ENCODE results near the gene TMLHE. TPM values are rescaled to one million over a fixed set of nuclear protein-coding genes. Genes with fewer than 3 reads are reported as not detected.
A peak's percentile ranks its signal among the peaks of the same experiment; 100 is the strongest.
"Not testable (repeated sequence)": the region's sequence is repeated elsewhere in the genome, so short reads cannot be mapped to it uniquely, and the experiment has no call there.

Gene TMLHE
- total and polyA plus RNA-seq, 5 experiments from 2014 or later, result 13.0 to 16.6 (median 15.4) TPM

- Mint-ChIP-seq H3K27ac (no peak overlapping the region), H3K9me3 (peaks cover 2 to 79% (median 11%) of the 10 kb centered on the region in 9 donors), H3K27me3 (no peaks in the 10 kb centered on the region), H3K4me1 (peaks cover 0 to 3% (median 1%) of the 10 kb centered on the region in 4 donors), H3K36me3 (peaks cover 19 to 35% (median 34%) of the 10 kb centered on the region in 3 donors), H3K4me3 (no peak overlapping the region)
- DNase-seq (no peak), ATAC-seq (no peak)
- POLR2A ChIA-PET, result no interaction called here
Observed at GRCh38 chrX:155592981-155593380, 19.8 kb downstream of the TMLHE start.

GRCh38 chrX:155592331-155592730, 20.4 kb downstream of the TMLHE start:
- Mint-ChIP-seq H3K9me3 (peaks cover 2 to 79% (median 11%) of the 10 kb centered on the region in 9 donors), H3K27me3 (no peaks in the 10 kb centered on the region), H3K27ac (peak overlapping the region in 1 of 10 donors; percentile 36), H3K36me3 (peaks cover 19 to 39% (median 36%) of the 10 kb centered on the region in 3 donors), H3K4me1 (peaks cover 0 to 3% (median 1%) of the 10 kb centered on the region in 4 donors), H3K4me3 (no peak overlapping the region)
- ATAC-seq (no peak), DNase-seq (no peak)
- POLR2A ChIA-PET, result no interaction called here

DNA sequence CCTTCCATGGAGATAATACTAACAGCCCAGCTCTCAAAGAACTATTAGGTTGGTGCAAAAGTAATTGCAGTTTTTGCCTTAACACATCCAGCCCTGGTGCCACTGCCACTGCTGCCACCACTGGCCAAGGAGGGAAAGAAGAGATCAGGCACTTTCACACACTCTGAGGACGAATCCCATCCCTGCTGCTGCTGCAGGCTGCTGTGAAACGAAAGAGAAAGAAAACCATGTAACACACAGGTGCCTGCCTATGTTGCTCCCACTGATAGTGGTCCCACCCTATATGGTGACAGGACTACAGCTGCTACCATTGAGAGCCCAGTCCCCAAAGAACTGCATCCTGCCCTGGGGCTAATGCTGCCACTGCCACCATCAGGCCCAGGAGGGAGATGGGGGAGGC, 35.1 kb downstream of the TMLHE start:
- Mint-ChIP-seq H3K9me3 (peaks cover 0 to 37% (median 1%) of the 10 kb centered on the region in 9 donors), H3K27me3 (no peaks in the 10 kb centered on the region), H3K27ac (peak overlapping the region in 2 of 10 donors; percentile 13 to 28), H3K36me3 (peaks cover 19 to 22% (median 21%) of the 10 kb centered on the region in 3 donors), H3K4me3 (peak overlapping the region in 3 of 10 donors; percentile 15 to 41 (median 18)), H3K4me1 (peaks cover 9 to 26% (median 21%) of the 10 kb centered on the region in 4 donors)
- POLR2A ChIA-PET, result no interaction called here
- DNase-seq (peak in 1 of 10 donors; percentile 7), ATAC-seq (peak in 1 of 2 donors; percentile 25)

DNA sequence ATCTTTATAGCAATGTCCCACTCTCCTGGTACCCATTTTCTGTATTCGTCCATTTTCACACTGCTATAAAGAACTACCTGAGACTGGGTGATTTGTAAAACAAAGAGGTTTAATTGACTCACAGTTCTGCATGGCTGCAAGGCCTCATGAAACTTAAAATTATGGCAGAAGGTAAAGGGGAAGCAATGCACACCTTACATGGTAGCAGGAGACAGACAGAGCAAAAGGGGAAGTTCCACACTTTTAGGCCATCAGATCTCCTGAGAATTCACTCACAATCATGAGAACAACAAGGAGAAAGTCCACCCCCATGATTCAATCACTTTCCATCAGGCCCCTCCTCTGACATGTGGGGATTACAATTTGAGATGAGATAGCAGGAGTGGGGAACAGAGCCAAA, 49.7 kb downstream of the TMLHE start:
- Mint-ChIP-seq H3K4me3 (no peak overlapping the region), H3K27ac (no peak overlapping the region), H3K27me3 (no peaks in the 10 kb centered on the region), H3K9me3 (peaks cover 0 to 19% (median 0%) of the 10 kb centered on the region in 9 donors), H3K36me3 (peaks cover under 1 to 42% (median 13%) of the 10 kb centered on the region in 3 donors), H3K4me1 (peaks cover 0 to 5% (median 0%) of the 10 kb centered on the region in 4 donors)
- ATAC-seq, result no peak
- POLR2A ChIA-PET, result no interaction called here
- no peak for DNase-seq

DNA sequence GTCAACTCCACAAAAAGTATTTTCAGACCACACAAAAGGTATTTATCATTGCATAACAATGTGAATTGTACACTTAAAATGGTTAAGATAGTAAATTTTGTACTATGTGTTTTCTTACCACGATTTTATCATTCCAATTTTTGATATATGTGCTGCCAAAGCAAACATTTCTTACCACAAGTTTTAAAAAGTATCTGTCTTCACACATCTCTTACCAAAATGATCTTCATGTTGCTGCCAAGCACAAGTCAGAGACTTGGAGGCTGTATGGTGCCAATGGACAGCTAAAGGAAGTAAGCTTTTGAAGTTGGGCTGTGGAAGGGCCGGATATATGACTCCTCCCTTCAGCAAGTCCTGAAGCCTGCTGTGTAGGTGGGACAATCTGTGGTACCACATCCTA, 67.9 kb downstream of the TMLHE start:
- peaks cover 0 to 37% (median 10%) of the 10 kb centered on the region in 9 donors for H3K9me3 Mint-ChIP-seq
- POLR2A ChIA-PET, result no interaction called here
- H3K27ac Mint-ChIP-seq, result no peak overlapping the region
- no peak overlapping the region for H3K4me3 Mint-ChIP-seq
- peaks cover 0 to 3% (median 0%) of the 10 kb centered on the region in 4 donors for H3K4me1 Mint-ChIP-seq
- peaks cover 20 to 55% (median 52%) of the 10 kb centered on the region in 3 donors for H3K36me3 Mint-ChIP-seq
- no peak for ATAC-seq
- no peak for DNase-seq
- H3K27me3 Mint-ChIP-seq, result no peaks in the 10 kb centered on the region

- ATAC-seq, result no peak
- POLR2A ChIA-PET, result no interaction called here
- Mint-ChIP-seq H3K4me1 (peaks cover 0 to 8% (median 2%) of the 10 kb centered on the region in 4 donors), H3K27me3 (no peaks in the 10 kb centered on the region), H3K9me3 (peaks cover 0 to 11% (median 0%) of the 10 kb centered on the region in 9 donors), H3K4me3 (no peak overlapping the region), H3K36me3 (peaks cover 10 to 60% (median 34%) of the 10 kb centered on the region in 3 donors), H3K27ac (peak overlapping the region in 3 of 10 donors; percentile 25 to 77 (median 29))
- DNase-seq, result no peak
Observed at GRCh38 chrX:155535866-155536265, 76.9 kb downstream of the TMLHE start.

DNA sequence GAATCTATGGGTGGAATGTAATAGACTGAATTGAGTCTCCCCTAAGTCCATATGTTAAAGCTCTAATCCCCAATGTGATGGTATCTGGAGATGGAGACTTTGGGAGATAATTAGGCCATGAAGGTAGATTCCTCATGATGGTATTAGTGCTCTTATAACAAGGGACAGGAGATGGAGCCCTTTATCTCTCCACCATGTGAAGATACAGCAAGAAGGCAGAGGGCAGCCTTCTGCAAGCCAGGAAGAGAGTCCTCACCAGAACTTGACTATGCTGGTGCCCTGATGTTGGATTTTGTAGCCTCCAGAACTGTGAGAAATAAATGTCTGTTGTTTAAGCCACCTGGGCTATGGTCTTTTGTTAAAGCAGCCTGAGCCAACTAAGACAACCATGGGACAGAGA, 78.0 kb downstream of the TMLHE start:
- no peak for ATAC-seq
- no peak for DNase-seq
- H3K27me3 Mint-ChIP-seq, result no peaks in the 10 kb centered on the region
- peaks cover 10 to 65% (median 41%) of the 10 kb centered on the region in 3 donors for H3K36me3 Mint-ChIP-seq
- peaks cover 0 to 5% (median 0%) of the 10 kb centered on the region in 9 donors for H3K9me3 Mint-ChIP-seq
- H3K27ac Mint-ChIP-seq, result peak overlapping the region in 1 of 10 donors; percentile 22
- POLR2A ChIA-PET, result no interaction called here
- H3K4me3 Mint-ChIP-seq, result no peak overlapping the region
- H3K4me1 Mint-ChIP-seq, result peaks cover 0 to 7% (median 2%) of the 10 kb centered on the region in 4 donors

- H3K4me1 Mint-ChIP-seq, H3K4me3 Mint-ChIP-seq, DNase-seq, H3K27me3 Mint-ChIP-seq, POLR2A ChIA-PET, ATAC-seq, H3K27ac Mint-ChIP-seq: not testable (repeated sequence)
- peaks cover 0 to 39% (median 16%) of the 10 kb centered on the region in 9 donors for H3K9me3 Mint-ChIP-seq
- peaks cover 25 to 70% (median 69%) of the 10 kb centered on the region in 3 donors for H3K36me3 Mint-ChIP-seq
Observed at GRCh38 chrX:155527023-155527422, 85.7 kb downstream of the TMLHE start.

GRCh38 chrX:155514225-155514624, 98.5 kb downstream of the TMLHE start:
- no peaks in the 10 kb centered on the region for H3K4me1 Mint-ChIP-seq
- POLR2A ChIA-PET, result no interaction called here
- H3K36me3 Mint-ChIP-seq, result peaks cover 15 to 43% (median 31%) of the 10 kb centered on the region in 3 donors

GRCh38 chrX:155505296-155505695, 107.5 kb downstream of the TMLHE start:
- H3K4me3 Mint-ChIP-seq, result no peak overlapping the region
- peak overlapping the region in 2 of 10 donors; percentile 19 to 29 for H3K27ac Mint-ChIP-seq
- H3K36me3 Mint-ChIP-seq, result peaks cover 7 to 41% (median 10%) of the 10 kb centered on the region in 3 donors
- POLR2A ChIA-PET, result no interaction called here
- ATAC-seq (no peak), DNase-seq (no peak)
- H3K27me3 Mint-ChIP-seq, result no peaks in the 10 kb centered on the region
- no peaks in the 10 kb centered on the region for H3K9me3 Mint-ChIP-seq
- H3K4me1 Mint-ChIP-seq, result no peaks in the 10 kb centered on the region

More at GRCh38 chrX:155514225-155514624, 98.5 kb downstream of the TMLHE start:
- DNase-seq (no peak), ATAC-seq (no peak)
- Mint-ChIP-seq H3K4me3 (no peak overlapping the region), H3K9me3 (peaks cover 0 to 4% (median 0%) of the 10 kb centered on the region in 9 donors), H3K27ac (no peak overlapping the region), H3K27me3 (no peaks in the 10 kb centered on the region)

- DNase-seq, H3K27ac Mint-ChIP-seq, H3K27me3 Mint-ChIP-seq, ATAC-seq, H3K4me3 Mint-ChIP-seq, H3K36me3 Mint-ChIP-seq, H3K4me1 Mint-ChIP-seq, H3K9me3 Mint-ChIP-seq, POLR2A ChIA-PET: not testable (repeated sequence)
Observed at GRCh38 chrX:155495134-155495533, 117.6 kb downstream of the TMLHE start.

- ATAC-seq, DNase-seq, H3K27ac Mint-ChIP-seq, H3K36me3 Mint-ChIP-seq, H3K27me3 Mint-ChIP-seq, H3K4me1 Mint-ChIP-seq, H3K9me3 Mint-ChIP-seq, H3K4me3 Mint-ChIP-seq, POLR2A ChIA-PET: not testable (repeated sequence)
Observed at GRCh38 chrX:155491421-155491820, 121.3 kb downstream of the TMLHE start.

DNA sequence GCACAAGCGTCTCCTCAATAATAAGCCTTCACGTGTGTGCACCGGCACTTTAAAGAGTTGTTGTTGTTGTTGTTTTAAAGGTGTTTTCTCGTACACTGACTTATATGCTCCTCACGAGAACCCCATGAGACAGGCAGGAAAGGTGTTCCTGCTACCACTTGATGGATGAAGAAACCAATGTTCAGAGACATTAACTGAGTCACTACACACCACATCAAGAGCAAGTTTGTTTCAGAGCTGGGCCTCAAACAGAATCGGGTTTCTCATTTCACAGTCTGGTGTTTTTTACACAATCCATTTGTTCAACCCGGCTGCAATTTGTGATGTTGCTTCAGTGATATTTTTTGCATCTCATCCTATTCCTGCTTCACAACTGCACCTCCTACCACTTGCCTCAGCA, 135.6 kb downstream of the TMLHE start:
- DNase-seq, H3K4me3 Mint-ChIP-seq, POLR2A ChIA-PET, H3K9me3 Mint-ChIP-seq, H3K4me1 Mint-ChIP-seq, H3K27me3 Mint-ChIP-seq, H3K27ac Mint-ChIP-seq, H3K36me3 Mint-ChIP-seq, ATAC-seq: not testable (repeated sequence)

All from naive thymus-derived CD8-positive, alpha-beta T cell (primary cell).